Mesenchymal stem cell (in vitro differentiated cells and primary cell): Measurements from ENCODE around the gene PROSER2.

Source experiments
- DNase-seq: peaks from one replicate; pipeline ENCODE4 v3.0.0-alpha.2; 2013
- H2AFZ ChIP-seq: one replicate; pipeline ENCODE4 v1.6.1; 2013; ENCODE audit warnings: low read depth, mild to moderate bottlenecking, control low read depth, inconsistent platforms, low read length, moderate library complexity
- H2AK5ac ChIP-seq: 2 replicates; pipeline ENCODE4 v1.6.1; 2013; ENCODE audit warnings: low read length, moderate library complexity, mild to moderate bottlenecking, inconsistent platforms; ENCODE audit not compliant: severe bottlenecking
- H2BK120ac ChIP-seq: one replicate; pipeline ENCODE4 v1.6.1; 2013; ENCODE audit warnings: low read depth, mild to moderate bottlenecking, inconsistent platforms, low read length, moderate library complexity
- H2BK12ac ChIP-seq, 2 experiments: one replicate each; pipeline ENCODE4 v1.6.1; 2013; ENCODE audit warnings: inconsistent platforms in 2 of 2, low read length in 2 of 2, mild to moderate bottlenecking in 2 of 2, moderate library complexity in 2 of 2, control low read depth in 1 of 2
- H2BK15ac ChIP-seq: one replicate; pipeline ENCODE4 v1.6.1; 2013; ENCODE audit warnings: mild to moderate bottlenecking, low read depth, inconsistent platforms; ENCODE audit not compliant: poor library complexity, severe bottlenecking
- H2BK5ac ChIP-seq: 2 replicates; pipeline ENCODE4 v1.6.1; 2013; ENCODE audit warnings: low read depth, mild to moderate bottlenecking, low read length, control low read depth, inconsistent platforms; ENCODE audit not compliant: poor library complexity, severe bottlenecking
- H3K14ac ChIP-seq, 2 experiments: one replicate each; pipeline ENCODE4 v1.6.1; 2013; ENCODE audit warnings: inconsistent platforms in 2 of 2, low read length in 2 of 2, control low read depth in 1 of 2, mild to moderate bottlenecking in 1 of 2, moderate library complexity in 1 of 2
- H3K18ac ChIP-seq, 2 experiments: one replicate each; pipeline ENCODE4 v1.6.1; 2013; ENCODE audit warnings: inconsistent platforms in 2 of 2, low read length in 2 of 2, control low read depth in 1 of 2, low read depth in 1 of 2, mild to moderate bottlenecking in 1 of 2
- H3K23ac ChIP-seq, 2 experiments: one replicate each; pipeline ENCODE4 v1.6.1; 2013; ENCODE audit warnings: inconsistent platforms in 2 of 2, low read length in 2 of 2, mild to moderate bottlenecking in 2 of 2, moderate library complexity in 2 of 2, control low read depth in 1 of 2
- H3K27ac ChIP-seq: 2 replicates; pipeline ENCODE4 v1.5.1; 2013; ENCODE audit warnings: mild to moderate bottlenecking, moderate library complexity, low read length, control low read depth, inconsistent platforms; ENCODE audit not compliant: poor library complexity, severe bottlenecking
- H3K27me3 ChIP-seq, 2 experiments: 2 replicates each; pipeline versions ENCODE4 v1.6.1 to v1.7.0; 2013; ENCODE audit warnings: low read length in 2 of 2, mild to moderate bottlenecking in 2 of 2, moderate library complexity in 2 of 2, control low read depth in 1 of 2, inconsistent platforms in 1 of 2; ENCODE audit not compliant: control insufficient read depth in 1 of 2, insufficient read depth in 1 of 2
- H3K36me3 ChIP-seq, 2 experiments: 2 replicates each; pipeline versions ENCODE4 v1.6.1 to v1.7.0; 2013; ENCODE audit warnings: low read length in 2 of 2, control low read depth in 1 of 2, inconsistent platforms in 1 of 2, low read depth in 1 of 2, mild to moderate bottlenecking in 1 of 2; ENCODE audit not compliant: insufficient read depth in 2 of 2, control insufficient read depth in 1 of 2
- H3K4ac ChIP-seq, 2 experiments: one replicate each; pipeline ENCODE4 v1.6.1; 2013; ENCODE audit warnings: inconsistent platforms in 2 of 2, low read length in 2 of 2, mild to moderate bottlenecking in 2 of 2, moderate library complexity in 2 of 2, control low read depth in 1 of 2, low read depth in 1 of 2
- H3K4me1 ChIP-seq: 2 replicates; pipeline ENCODE4 v1.6.1; 2013; ENCODE audit warnings: low read depth, low read length, control low read depth; ENCODE audit not compliant: control insufficient read depth, insufficient read depth
- H3K4me2 ChIP-seq: 2 replicates; pipeline ENCODE4 v1.6.1; 2013; ENCODE audit warnings: low read length, mild to moderate bottlenecking, inconsistent platforms; ENCODE audit not compliant: poor library complexity, severe bottlenecking
- H3K4me3 ChIP-seq, 2 experiments: 2 replicates each; pipeline versions ENCODE4 v1.5.1 to v1.7.0; 2013; ENCODE audit warnings: low read length in 2 of 2, mild to moderate bottlenecking in 2 of 2, control low read depth in 1 of 2, low read depth in 1 of 2; ENCODE audit not compliant: insufficient read depth in 1 of 2
- H3K79me1 ChIP-seq: replicated peaks from 2 replicates; pipeline ENCODE4 v1.6.1; 2013; ENCODE audit warnings: mild to moderate bottlenecking, control low read depth, low read length, inconsistent platforms; ENCODE audit not compliant: poor library complexity, severe bottlenecking
- H3K9ac ChIP-seq: 2 replicates; pipeline ENCODE4 v1.7.0; 2013; ENCODE audit warnings: mild to moderate bottlenecking, low read length, moderate library complexity
- H3K9me3 ChIP-seq: 2 replicates; pipeline ENCODE4 v1.7.0; 2013; ENCODE audit warnings: mild to moderate bottlenecking, low read length; ENCODE audit not compliant: control insufficient read depth
- H4K8ac ChIP-seq: one replicate; pipeline ENCODE4 v1.6.1; 2013; ENCODE audit warnings: inconsistent platforms, mild to moderate bottlenecking, low read length, moderate library complexity
- H4K91ac ChIP-seq: one replicate; pipeline ENCODE4 v1.6.1; 2013; ENCODE audit warnings: mild to moderate bottlenecking, low read length, inconsistent platforms
- WGBS: methylation state at CpG from one replicate; pipeline ENCODE4 v1.1.7; 2013; ENCODE audit warnings: mixed read lengths; 5-methylcytosine and 5-hydroxymethylcytosine counted together

PROSER2 gene

DNA sequence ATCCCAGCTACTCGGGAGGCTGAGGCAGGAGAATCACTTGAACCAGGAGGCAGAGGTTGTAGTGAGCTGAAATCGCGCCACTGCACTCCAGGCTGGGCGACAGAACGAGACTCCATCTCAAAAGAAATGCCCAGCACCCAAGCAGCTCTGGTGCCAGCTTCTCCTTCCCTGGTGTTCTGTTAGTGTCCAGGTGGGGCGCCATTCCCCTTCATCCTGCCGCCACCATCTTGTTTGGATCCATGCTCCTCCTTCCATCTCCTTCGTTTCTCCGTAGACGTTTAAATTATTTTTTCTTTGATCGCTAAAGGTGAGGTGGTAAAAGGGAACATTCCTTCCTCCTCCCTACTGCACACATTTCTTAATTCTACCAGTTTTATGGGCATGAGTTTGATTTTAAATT lies 30.3 kb downstream of the PROSER2 start:
- Histone ChIP-seq H4K8ac (no peak overlapping the region), H3K4ac (no peak overlapping the region), H2BK15ac (no peak overlapping the region), H3K4me1 (peaks cover 5% of the 10 kb centered on the region), H3K23ac (no peak overlapping the region), H3K9me3 (no peaks in the 10 kb centered on the region), H3K27ac (no peak overlapping the region), H2AFZ (no peak overlapping the region), H3K9ac (no peak overlapping the region), H3K79me1 (peaks cover 11% of the 10 kb centered on the region), H3K4me3 (no peak overlapping the region), H3K36me3 (peaks cover 0 to 35% of the 10 kb centered on the region in 2 experiments), H2BK120ac (no peak overlapping the region), H3K14ac (no peak overlapping the region), H3K27me3 (no peaks in the 10 kb centered on the region), H3K4me2 (no peak overlapping the region), H2AK5ac (no peak overlapping the region), H4K91ac (no peak overlapping the region), H2BK12ac (no peak overlapping the region), H2BK5ac (no peak overlapping the region), H3K18ac (no peak overlapping the region)
- 88% methylated on average over 6 of the region's 11 CpGs for WGBS
- no peak for DNase-seq

DNA sequence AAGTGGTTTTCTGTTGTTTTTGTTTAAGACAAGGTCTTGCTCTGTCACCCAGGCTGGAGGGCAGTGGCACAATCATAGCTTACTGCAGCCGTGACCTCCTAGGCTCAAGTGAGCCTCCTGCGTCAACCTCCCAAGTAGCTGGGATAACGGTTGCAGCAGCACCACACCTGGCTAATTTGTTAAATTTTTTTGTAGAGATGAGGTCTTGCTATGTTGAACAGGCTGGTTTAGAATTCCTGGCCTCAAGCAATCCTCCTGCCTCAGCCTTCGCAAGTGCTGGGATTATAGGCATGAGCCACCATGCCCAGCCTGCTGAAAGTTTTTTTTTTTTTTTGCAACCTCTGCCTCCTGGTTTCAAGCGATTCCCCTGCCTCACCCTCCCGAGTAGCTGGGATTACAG lies 31.1 kb downstream of the PROSER2 start:
- 96% methylated on average over 6 of the region's 6 CpGs for WGBS
- Histone ChIP-seq H3K4me1 (peaks cover 5% of the 10 kb centered on the region), H3K4me3 (no peak overlapping the region)

DNA sequence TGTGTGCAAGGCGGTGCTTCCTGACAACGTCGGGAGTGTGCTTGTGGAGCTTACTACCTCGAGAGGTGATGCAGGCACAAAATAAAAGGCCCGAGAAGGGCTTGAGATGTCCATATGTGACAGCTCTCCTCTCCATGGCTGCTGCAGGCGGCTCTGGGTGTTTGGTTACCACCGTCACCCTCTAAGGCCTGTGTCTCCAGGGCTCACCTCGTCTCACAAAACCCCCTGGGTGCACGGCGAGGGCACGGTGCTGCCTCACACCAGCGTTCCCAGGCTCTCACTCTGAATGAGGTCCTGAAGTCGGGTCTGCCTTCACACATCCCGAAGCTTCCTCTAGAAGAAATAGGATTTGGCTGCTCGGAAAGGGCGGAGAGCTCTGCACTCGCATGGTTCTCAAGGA lies 32.9 kb downstream of the PROSER2 start:
- Histone ChIP-seq H3K9ac (no peak overlapping the region), H3K18ac (no peak overlapping the region), H2BK120ac (no peak overlapping the region), H2BK5ac (no peak overlapping the region), H4K91ac (no peak overlapping the region), H3K4ac (no peak overlapping the region), H2BK12ac (no peak overlapping the region), H3K4me2 (no peak overlapping the region), H3K23ac (no peak overlapping the region), H3K4me3 (no peak overlapping the region), H4K8ac (no peak overlapping the region), H3K27ac (no peak overlapping the region), H3K79me1 (peaks cover 13% of the 10 kb centered on the region), H2BK15ac (no peak overlapping the region), H2AK5ac (no peak overlapping the region), H2AFZ (no peak overlapping the region), H3K36me3 (peaks cover 0 to 43% of the 10 kb centered on the region in 2 experiments), H3K27me3 (no peaks in the 10 kb centered on the region), H3K14ac (no peak overlapping the region), H3K9me3 (no peaks in the 10 kb centered on the region), H3K4me1 (peaks cover 5% of the 10 kb centered on the region)
- DNase-seq, result no peak
- 94% methylated on average over 17 of the region's 17 CpGs for WGBS

More for the DNA sequence above, 31.1 kb downstream of the PROSER2 start:
- no peak overlapping the region for H4K8ac ChIP-seq
- no peak overlapping the region for H2AFZ ChIP-seq
- no peak overlapping the region for H3K4ac ChIP-seq
- no peak overlapping the region for H2BK12ac ChIP-seq
- no peak overlapping the region for H3K14ac ChIP-seq
- no peak overlapping the region for H2BK15ac ChIP-seq
- H3K4me2 ChIP-seq, result no peak overlapping the region
- no peak overlapping the region for H2AK5ac ChIP-seq
- no peak overlapping the region for H3K27ac ChIP-seq
- no peak for DNase-seq
- no peak overlapping the region for H3K9ac ChIP-seq
- no peak overlapping the region for H3K23ac ChIP-seq
- no peaks in the 10 kb centered on the region for H3K9me3 ChIP-seq
- H2BK5ac ChIP-seq, result no peak overlapping the region
- no peak overlapping the region for H2BK120ac ChIP-seq
- peaks cover 11% of the 10 kb centered on the region for H3K79me1 ChIP-seq
- no peak overlapping the region for H4K91ac ChIP-seq
- no peaks in the 10 kb centered on the region for H3K27me3 ChIP-seq
- H3K18ac ChIP-seq, result no peak overlapping the region
- H3K36me3 ChIP-seq, result peaks cover 0 to 35% of the 10 kb centered on the region in 2 experiments

DNA sequence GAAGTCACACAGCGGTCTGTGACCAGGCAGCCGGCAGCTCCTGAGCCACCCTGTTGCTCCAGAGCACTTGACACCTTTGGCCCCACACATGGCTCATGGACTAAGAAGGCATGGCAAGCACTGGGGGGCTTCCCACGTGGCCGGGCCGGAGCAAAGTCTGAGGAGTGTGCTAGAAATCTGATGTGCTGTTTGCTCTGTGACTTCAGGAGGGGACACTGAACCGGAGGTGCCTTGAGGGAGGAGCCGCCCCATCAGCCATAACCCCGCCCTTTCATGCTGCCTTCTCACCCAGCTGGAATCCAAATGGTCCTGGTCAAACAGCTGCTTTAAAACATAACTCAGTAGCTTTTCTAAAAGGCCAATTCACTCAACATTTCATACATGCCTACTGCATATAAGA lies 33.5 kb downstream of the PROSER2 start:
- Histone ChIP-seq H3K79me1 (peaks cover 14% of the 10 kb centered on the region), H3K9me3 (no peaks in the 10 kb centered on the region), H2AK5ac (no peak overlapping the region), H3K4me3 (no peak overlapping the region), H3K9ac (no peak overlapping the region), H2BK15ac (no peak overlapping the region), H3K27ac (no peak overlapping the region), H4K8ac (no peak overlapping the region), H2AFZ (no peak overlapping the region), H3K4me2 (no peak overlapping the region), H3K36me3 (peaks cover 0 to 48% of the 10 kb centered on the region in 2 experiments), H3K23ac (no peak overlapping the region), H3K14ac (no peak overlapping the region), H2BK120ac (no peak overlapping the region), H2BK5ac (no peak overlapping the region), H2BK12ac (no peak overlapping the region), H3K18ac (no peak overlapping the region), H4K91ac (no peak overlapping the region), H3K4me1 (peaks cover 5% of the 10 kb centered on the region), H3K27me3 (no peaks in the 10 kb centered on the region), H3K4ac (no peak overlapping the region)
- no peak for DNase-seq
- WGBS, result 88% methylated on average over 8 of the region's 8 CpGs
